Parathyroid adenoma (tissue), 2 donors: ENCODE data around the gene UBP1.

ENCODE experiments used
- H2AFZ ChIP-seq: fragments of 300-600 bp; sonication (generic); one replicate; pipeline ENCODE4 v1.7.0; 2017; ENCODE audit warnings: antibody characterized with exemption, mild to moderate bottlenecking
- H3K27ac ChIP-seq: fragments of 300-600 bp; sonication (generic); one replicate; pipeline ENCODE4 v1.7.0; 2017
- H3K27me3 ChIP-seq: fragments of 300-600 bp; sonication (generic); one replicate; pipeline ENCODE4 v1.7.0; 2017; ENCODE audit warnings: low read length; ENCODE audit not compliant: control insufficient read depth, insufficient read depth
- H3K36me3 ChIP-seq: fragments of 300-600 bp; sonication (generic); one replicate; pipeline ENCODE4 v1.7.0; 2017; ENCODE audit warnings: low read length; ENCODE audit not compliant: control insufficient read depth, insufficient read depth
- H3K4me1 ChIP-seq: fragments of 300-600 bp; sonication (generic); one replicate; pipeline ENCODE4 v1.7.0; 2017; ENCODE audit warnings: control low read depth
- H3K4me2 ChIP-seq: fragments of 300-600 bp; sonication (generic); one replicate; pipeline ENCODE4 v1.7.0; 2017; ENCODE audit warnings: low read length
- H3K4me3 ChIP-seq: fragments of 300-600 bp; sonication (generic); one replicate; pipeline ENCODE4 v1.7.0; 2017; ENCODE audit warnings: low read depth, low read length
- H3K79me2 ChIP-seq: fragments of 300-600 bp; sonication (generic); one replicate; pipeline ENCODE4 v1.7.0; 2017; ENCODE audit warnings: control low read depth
- H3K9ac ChIP-seq: fragments of 300-600 bp; sonication (generic); one replicate; pipeline ENCODE4 v1.7.0; 2017; ENCODE audit warnings: mild to moderate bottlenecking
- H3K9me3 ChIP-seq: fragments of 300-600 bp; sonication (generic); one replicate; pipeline ENCODE4 v1.7.0; 2017; ENCODE audit warnings: low read length; ENCODE audit not compliant: control insufficient read depth
- TF ChIP-seq, protein P1 (sequence below): fragments of 300-600 bp; sonication (generic); IDR thresholded peaks from one replicate; pipeline ENCODE4 v1.7.0; 2017; ENCODE audit warnings: antibody characterized with exemption, mild to moderate bottlenecking
- donor health status: primary hyperparathyroidism.

UBP1 gene

DNA sequence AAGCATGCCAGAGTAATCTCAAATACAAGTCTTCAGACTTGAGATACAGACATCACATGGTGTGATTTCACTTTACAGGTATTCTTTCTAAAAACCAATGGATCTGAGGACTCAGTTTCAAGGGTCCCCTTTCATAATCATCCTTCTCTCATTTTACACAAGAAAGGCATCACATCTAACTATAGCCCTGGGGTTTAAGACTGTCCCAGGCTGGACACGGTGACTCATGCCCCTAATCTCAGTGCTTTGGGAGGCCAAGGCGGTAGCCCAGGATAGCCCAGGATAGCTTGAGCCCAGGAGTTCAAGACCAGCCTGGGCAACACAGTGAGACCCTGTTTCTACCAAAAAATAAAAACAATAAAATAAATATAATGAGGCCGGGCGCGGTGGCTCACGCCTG, 36.4 kb downstream of the UBP1 start:
- TF ChIP-seq, protein P1, sequence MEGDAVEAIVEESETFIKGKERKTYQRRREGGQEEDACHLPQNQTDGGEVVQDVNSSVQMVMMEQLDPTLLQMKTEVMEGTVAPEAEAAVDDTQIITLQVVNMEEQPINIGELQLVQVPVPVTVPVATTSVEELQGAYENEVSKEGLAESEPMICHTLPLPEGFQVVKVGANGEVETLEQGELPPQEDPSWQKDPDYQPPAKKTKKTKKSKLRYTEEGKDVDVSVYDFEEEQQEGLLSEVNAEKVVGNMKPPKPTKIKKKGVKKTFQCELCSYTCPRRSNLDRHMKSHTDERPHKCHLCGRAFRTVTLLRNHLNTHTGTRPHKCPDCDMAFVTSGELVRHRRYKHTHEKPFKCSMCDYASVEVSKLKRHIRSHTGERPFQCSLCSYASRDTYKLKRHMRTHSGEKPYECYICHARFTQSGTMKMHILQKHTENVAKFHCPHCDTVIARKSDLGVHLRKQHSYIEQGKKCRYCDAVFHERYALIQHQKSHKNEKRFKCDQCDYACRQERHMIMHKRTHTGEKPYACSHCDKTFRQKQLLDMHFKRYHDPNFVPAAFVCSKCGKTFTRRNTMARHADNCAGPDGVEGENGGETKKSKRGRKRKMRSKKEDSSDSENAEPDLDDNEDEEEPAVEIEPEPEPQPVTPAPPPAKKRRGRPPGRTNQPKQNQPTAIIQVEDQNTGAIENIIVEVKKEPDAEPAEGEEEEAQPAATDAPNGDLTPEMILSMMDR: no peak
- Histone ChIP-seq H3K36me3 (no peaks in the 10 kb centered on the region), H2AFZ (no peak overlapping the region)

DNA sequence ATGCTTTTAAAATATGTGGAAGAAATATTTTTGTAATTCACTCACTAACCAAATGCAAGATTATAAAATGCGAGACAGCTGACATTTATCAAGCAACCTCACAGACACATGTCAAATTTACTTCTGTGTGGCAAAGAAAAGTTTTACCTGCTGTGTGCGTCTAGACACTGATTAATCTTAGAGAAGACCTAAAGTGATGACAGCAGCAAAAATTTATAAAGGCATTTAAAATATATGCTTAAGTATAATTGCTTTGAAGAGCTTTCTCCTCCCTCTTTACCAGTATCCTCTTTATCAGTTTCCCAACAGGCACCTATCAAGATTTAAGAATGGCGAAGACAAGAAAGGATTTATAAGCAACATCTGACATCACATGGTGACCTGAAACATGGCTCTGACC, 37.3 kb downstream of the UBP1 start:
- Histone ChIP-seq H3K36me3 (no peaks in the 10 kb centered on the region), H3K9me3 (no peaks in the 10 kb centered on the region)

More for the DNA sequence above, 36.4 kb downstream of the UBP1 start:
- no peak overlapping the region for H3K27ac ChIP-seq
- no peaks in the 10 kb centered on the region for H3K9me3 ChIP-seq
- H3K4me2 ChIP-seq: no peak overlapping the region
- H3K27me3 ChIP-seq: no peaks in the 10 kb centered on the region
- no peak overlapping the region for H3K4me3 ChIP-seq
- no peaks in the 10 kb centered on the region for H3K4me1 ChIP-seq
- H3K9ac ChIP-seq: no peak overlapping the region
- no peaks in the 10 kb centered on the region for H3K79me2 ChIP-seq

DNA sequence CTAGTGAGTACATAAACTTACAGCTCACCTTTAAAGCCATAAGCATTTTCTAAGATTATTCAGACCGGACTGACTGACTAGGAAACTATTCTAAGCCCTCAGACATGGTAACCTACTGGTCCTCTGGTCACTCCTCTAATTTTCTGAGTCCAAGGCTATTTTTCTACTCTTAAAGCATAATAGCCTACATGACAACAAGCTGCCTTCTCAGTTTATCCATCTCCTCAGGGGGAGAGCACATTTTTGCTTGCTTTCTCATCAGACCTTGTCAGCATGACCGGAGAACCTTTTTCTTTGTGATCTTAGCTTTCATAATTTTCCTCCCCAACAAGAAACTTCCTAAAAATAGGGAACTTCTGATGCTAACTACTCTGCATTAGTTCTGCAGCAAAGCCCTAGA, 38.4 kb downstream of the UBP1 start:
- H3K36me3 ChIP-seq: no peaks in the 10 kb centered on the region
- no peaks in the 10 kb centered on the region for H3K9me3 ChIP-seq
- no peaks in the 10 kb centered on the region for H3K27me3 ChIP-seq
- no peak overlapping the region for H3K9ac ChIP-seq
- no peaks in the 10 kb centered on the region for H3K4me1 ChIP-seq
- H2AFZ ChIP-seq: no peak overlapping the region
- H3K4me2 ChIP-seq: no peak overlapping the region
- H3K79me2 ChIP-seq: no peaks in the 10 kb centered on the region
- H3K4me3 ChIP-seq: no peak overlapping the region
- no peak overlapping the region for H3K27ac ChIP-seq
- TF ChIP-seq, protein P1: no peak

More for the DNA sequence above, 37.3 kb downstream of the UBP1 start:
- TF ChIP-seq, protein P1: no peak
- Histone ChIP-seq H3K4me3 (no peak overlapping the region), H3K9ac (no peak overlapping the region), H3K4me2 (no peak overlapping the region), H3K27ac (no peak overlapping the region), H3K4me1 (no peaks in the 10 kb centered on the region), H3K27me3 (no peaks in the 10 kb centered on the region), H3K79me2 (no peaks in the 10 kb centered on the region), H2AFZ (no peak overlapping the region)

DNA sequence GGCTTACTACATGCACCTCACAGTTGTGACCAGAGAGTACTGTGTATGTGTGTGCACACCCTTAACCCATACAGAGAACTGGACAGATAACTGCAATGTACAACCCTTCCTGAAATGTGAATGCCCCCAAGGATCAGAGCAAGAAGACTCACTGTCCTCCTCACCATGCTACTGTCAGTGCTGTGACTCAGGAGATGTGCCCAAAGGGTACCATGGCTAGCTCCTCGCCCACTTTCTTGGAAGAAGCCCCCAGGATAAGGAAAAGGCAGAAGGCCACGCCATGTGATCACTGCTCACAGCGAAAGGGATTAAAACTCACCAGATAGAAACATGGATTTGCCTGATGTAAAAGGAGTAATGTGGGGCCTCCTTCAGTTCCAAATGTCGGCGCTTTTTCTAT, 41.8 kb downstream of the UBP1 start:
- Histone ChIP-seq H3K4me1 (no peaks in the 10 kb centered on the region), H3K27ac (no peak overlapping the region), H3K9ac (no peak overlapping the region), H3K4me3 (no peak overlapping the region), H3K4me2 (no peak overlapping the region), H3K9me3 (no peaks in the 10 kb centered on the region), H2AFZ (no peak overlapping the region), H3K27me3 (no peaks in the 10 kb centered on the region), H3K79me2 (no peaks in the 10 kb centered on the region), H3K36me3 (no peaks in the 10 kb centered on the region)
- TF ChIP-seq, protein P1: no peak

DNA sequence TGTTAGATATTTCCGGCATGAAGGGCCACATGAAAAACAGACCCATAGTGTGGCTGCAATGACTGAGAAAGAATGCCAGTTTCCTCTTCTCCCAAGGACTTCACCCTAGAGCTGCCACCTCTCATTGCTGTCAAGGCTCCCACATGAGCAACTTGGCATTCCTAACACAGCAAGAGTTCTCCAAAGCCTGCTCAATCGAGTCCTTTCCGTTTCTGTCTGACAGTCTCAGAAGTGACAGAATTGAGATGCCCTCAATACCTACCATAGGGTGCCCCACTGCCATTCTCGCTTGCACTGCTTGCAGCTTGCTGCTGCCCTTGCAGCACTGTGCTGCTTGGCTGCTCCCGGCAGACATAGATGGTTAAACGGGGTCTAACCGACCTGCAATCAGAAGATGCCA, 44.3 kb downstream of the UBP1 start:
- Histone ChIP-seq H3K4me1 (no peaks in the 10 kb centered on the region), H3K4me3 (no peak overlapping the region), H2AFZ (no peak overlapping the region), H3K9me3 (no peaks in the 10 kb centered on the region), H3K79me2 (no peaks in the 10 kb centered on the region), H3K9ac (no peak overlapping the region), H3K36me3 (no peaks in the 10 kb centered on the region), H3K4me2 (no peak overlapping the region), H3K27me3 (no peaks in the 10 kb centered on the region), H3K27ac (no peak overlapping the region)
- TF ChIP-seq, protein P1: no peak
